Dendritic cell treated with granulocyte-macrophage colony-stimulating factor and Interleukin-4, amounts not matched to agents 40 ng/mL and 50 ng/mL, for 4 days (primary cell): ENCODE data around the gene RRAS.

ENCODE experiments used
- H3K27ac Mint-ChIP-seq: one replicate; pipeline ENCODE4 v1.8.0; 2022; ENCODE audit warnings: mild to moderate bottlenecking, mixed read lengths
- H3K27me3 Mint-ChIP-seq: one replicate; pipeline ENCODE4 v1.8.0; 2022; ENCODE audit warnings: mild to moderate bottlenecking, mixed read lengths
- H3K36me3 Mint-ChIP-seq: one replicate; pipeline ENCODE4 v1.8.0; 2022; ENCODE audit warnings: low read depth, mixed read lengths
- H3K4me1 Mint-ChIP-seq: one replicate; pipeline ENCODE4 v1.8.0; 2022; ENCODE audit warnings: low read depth, mixed read lengths
- H3K4me3 Mint-ChIP-seq: one replicate; pipeline ENCODE4 v1.8.0; 2022; ENCODE audit warnings: mild to moderate bottlenecking, moderate library complexity, mixed read lengths
- H3K9me3 Mint-ChIP-seq: one replicate; pipeline ENCODE4 v1.8.0; 2022; ENCODE audit warnings: mixed read lengths
- intact Hi-C: fragments of 100-400 bp; cut with micrococcal nuclease; formaldehyde crosslinking; loops from one replicate; pipeline ENCODE4 v1.15.0; 2022

RRAS gene

GRCh38 chr19:49615861-49616260 is 24.1 kb downstream of the RRAS start:
- no peaks in the 10 kb centered on the region for H3K9me3 Mint-ChIP-seq
- H3K36me3 Mint-ChIP-seq = peaks cover 93% of the 10 kb centered on the region
- intact Hi-C loops = no loop called here
- H3K27ac Mint-ChIP-seq = no peak overlapping the region
- peaks cover 16% of the 10 kb centered on the region for H3K4me1 Mint-ChIP-seq
- no peak overlapping the region for H3K4me3 Mint-ChIP-seq
- H3K27me3 Mint-ChIP-seq = no peaks in the 10 kb centered on the region

GRCh38 chr19:49614096-49614833 is 25.7 kb downstream of the RRAS start:
- no peak overlapping the region for H3K4me3 Mint-ChIP-seq
- H3K4me1 Mint-ChIP-seq = peaks cover 16% of the 10 kb centered on the region
- no peaks in the 10 kb centered on the region for H3K27me3 Mint-ChIP-seq
- intact Hi-C loops = no loop called here
- H3K27ac Mint-ChIP-seq = peak overlapping the region; percentile 24
- H3K36me3 Mint-ChIP-seq = peaks cover 93% of the 10 kb centered on the region
- no peaks in the 10 kb centered on the region for H3K9me3 Mint-ChIP-seq

- H3K4me1 Mint-ChIP-seq = peaks cover 16% of the 10 kb centered on the region
- peaks cover 93% of the 10 kb centered on the region for H3K36me3 Mint-ChIP-seq
- no peak overlapping the region for H3K27ac Mint-ChIP-seq
- intact Hi-C loops = no loop called here
- no peaks in the 10 kb centered on the region for H3K9me3 Mint-ChIP-seq
- no peaks in the 10 kb centered on the region for H3K27me3 Mint-ChIP-seq
- no peak overlapping the region for H3K4me3 Mint-ChIP-seq
These were observed 26.6 kb downstream of the RRAS start for GRCh38 chr19:49613374-49613773.

- Mint-ChIP-seq H3K4me1 (peaks cover 24% of the 10 kb centered on the region), H3K27me3 (no peaks in the 10 kb centered on the region), H3K36me3 (peaks cover 91% of the 10 kb centered on the region), H3K4me3 (no peak overlapping the region), H3K9me3 (no peaks in the 10 kb centered on the region), H3K27ac (peak overlapping the region; percentile 42)
- intact Hi-C loops = no loop called here
These were observed 30.3 kb downstream of the RRAS start for GRCh38 chr19:49609499-49610092.

- no peaks in the 10 kb centered on the region for H3K9me3 Mint-ChIP-seq
- intact Hi-C loops = no loop called here
- H3K27me3 Mint-ChIP-seq = no peaks in the 10 kb centered on the region
- no peak overlapping the region for H3K4me3 Mint-ChIP-seq
- no peak overlapping the region for H3K27ac Mint-ChIP-seq
- H3K36me3 Mint-ChIP-seq = peaks cover 97% of the 10 kb centered on the region
- peaks cover 8% of the 10 kb centered on the region for H3K4me1 Mint-ChIP-seq
These were observed 34.3 kb downstream of the RRAS start for GRCh38 chr19:49605605-49606004.

GRCh38 chr19:49602806-49603205 is 37.1 kb downstream of the RRAS start:
- Mint-ChIP-seq H3K9me3 (no peaks in the 10 kb centered on the region), H3K36me3 (peaks cover 97% of the 10 kb centered on the region), H3K27me3 (no peaks in the 10 kb centered on the region), H3K4me3 (no peak overlapping the region), H3K27ac (no peak overlapping the region), H3K4me1 (peaks cover 22% of the 10 kb centered on the region)
- intact Hi-C loops = no loop called here

- Mint-ChIP-seq H3K36me3 (peaks cover 97% of the 10 kb centered on the region), H3K27ac (no peak overlapping the region), H3K27me3 (no peaks in the 10 kb centered on the region), H3K9me3 (no peaks in the 10 kb centered on the region), H3K4me3 (no peak overlapping the region), H3K4me1 (peaks cover 22% of the 10 kb centered on the region)
- intact Hi-C loops = no loop called here
These were observed 38.4 kb downstream of the RRAS start for GRCh38 chr19:49601482-49602038.

GRCh38 chr19:49599378-49600295 is 40.3 kb downstream of the RRAS start:
- intact Hi-C loops = no loop called here
- Mint-ChIP-seq H3K27ac (peak overlapping the region; percentile 61), H3K27me3 (no peaks in the 10 kb centered on the region), H3K4me3 (no peak overlapping the region), H3K36me3 (peaks cover 98% of the 10 kb centered on the region), H3K4me1 (peaks cover 17% of the 10 kb centered on the region), H3K9me3 (no peaks in the 10 kb centered on the region)

- no peaks in the 10 kb centered on the region for H3K9me3 Mint-ChIP-seq
- peaks cover 37% of the 10 kb centered on the region for H3K4me1 Mint-ChIP-seq
- H3K27me3 Mint-ChIP-seq = no peaks in the 10 kb centered on the region
- H3K4me3 Mint-ChIP-seq = no peak overlapping the region
- intact Hi-C loops = no loop called here
- peaks cover 92% of the 10 kb centered on the region for H3K36me3 Mint-ChIP-seq
- no peak overlapping the region for H3K27ac Mint-ChIP-seq
These were observed 42.3 kb downstream of the RRAS start for GRCh38 chr19:49597703-49597974.

GRCh38 chr19:49596954-49597702 is 42.8 kb downstream of the RRAS start:
- no peak overlapping the region for H3K27ac Mint-ChIP-seq
- H3K9me3 Mint-ChIP-seq = no peaks in the 10 kb centered on the region
- H3K4me1 Mint-ChIP-seq = peaks cover 42% of the 10 kb centered on the region
- no peak overlapping the region for H3K4me3 Mint-ChIP-seq
- peaks cover 87% of the 10 kb centered on the region for H3K36me3 Mint-ChIP-seq
- no peaks in the 10 kb centered on the region for H3K27me3 Mint-ChIP-seq
- intact Hi-C loops = no loop called here

GRCh38 chr19:49596407-49596806 is 43.5 kb downstream of the RRAS start:
- H3K36me3 Mint-ChIP-seq = peaks cover 79% of the 10 kb centered on the region
- no peak overlapping the region for H3K4me3 Mint-ChIP-seq
- intact Hi-C loops = no loop called here
- H3K27ac Mint-ChIP-seq = no peak overlapping the region
- H3K4me1 Mint-ChIP-seq = peaks cover 46% of the 10 kb centered on the region
- H3K27me3 Mint-ChIP-seq = no peaks in the 10 kb centered on the region
- no peaks in the 10 kb centered on the region for H3K9me3 Mint-ChIP-seq

- no peak overlapping the region for H3K4me3 Mint-ChIP-seq
- H3K27ac Mint-ChIP-seq = no peak overlapping the region
- H3K4me1 Mint-ChIP-seq = peaks cover 46% of the 10 kb centered on the region
- intact Hi-C loops = no loop called here
- no peaks in the 10 kb centered on the region for H3K9me3 Mint-ChIP-seq
- H3K36me3 Mint-ChIP-seq = peaks cover 75% of the 10 kb centered on the region
- H3K27me3 Mint-ChIP-seq = no peaks in the 10 kb centered on the region
These were observed 44.0 kb downstream of the RRAS start for GRCh38 chr19:49595819-49596404.
